Liver (tissue), 3 donors: Measurements from ENCODE around the gene KHK.

Experiments
- ATF3 ChIP-seq: IDR thresholded peaks from 2 replicates; pipeline ENCODE4 v1.6.1; 2016; ENCODE audit warnings: antibody characterized with exemption
- CTCF ChIP-seq: fragments of 150-350 bp; IDR thresholded peaks from 2 replicates; pipeline ENCODE4 v1.5.1; 2017; ENCODE audit warnings: improper control_type of control experiment, low read depth, low read length; ENCODE audit not compliant: missing input control
- FOXA1 ChIP-seq: IDR thresholded peaks from 2 replicates; pipeline ENCODE4 v1.6.1; 2016; ENCODE audit warnings: antibody characterized with exemption
- GABPA ChIP-seq, 2 donors: IDR thresholded peaks in 1 of 2; conservative IDR thresholded peaks in 1 of 2; 2 replicates each; pipeline ENCODE4 v1.6.1; 2016; ENCODE audit warnings: antibody characterized with exemption in 2 of 2, mild to moderate bottlenecking in 1 of 2, moderate library complexity in 1 of 2
- HNF4G ChIP-seq: IDR thresholded peaks from 2 replicates; pipeline ENCODE4 v1.6.1; 2016; ENCODE audit warnings: antibody characterized with exemption
- JUND ChIP-seq, 2 donors: IDR thresholded peaks; 2 replicates each; pipeline ENCODE4 v1.6.1; 2016; ENCODE audit warnings: antibody characterized with exemption in 2 of 2
- MAX ChIP-seq: IDR thresholded peaks from 2 replicates; pipeline ENCODE4 v1.6.1; 2016; ENCODE audit warnings: antibody characterized with exemption
- RAD21 ChIP-seq, 2 donors: IDR thresholded peaks; 2 replicates each; pipeline ENCODE4 v1.6.1; 2016; ENCODE audit warnings: antibody characterized with exemption in 2 of 2, mild to moderate bottlenecking in 2 of 2
- REST ChIP-seq: IDR thresholded peaks from 2 replicates; pipeline ENCODE4 v1.6.1; 2016; ENCODE audit warnings: antibody characterized with exemption, mild to moderate bottlenecking
- RXRA ChIP-seq, 2 donors: IDR thresholded peaks; 2 replicates each; pipeline ENCODE4 v1.6.1; 2017 to 2018; ENCODE audit warnings: antibody characterized with exemption in 2 of 2, mild to moderate bottlenecking in 1 of 2
- SP1 ChIP-seq: IDR thresholded peaks from 2 replicates; pipeline ENCODE4 v1.6.1; 2018; ENCODE audit warnings: antibody characterized with exemption, mild to moderate bottlenecking
- TAF1 ChIP-seq: conservative IDR thresholded peaks from 2 replicates; pipeline ENCODE4 v1.6.1; 2016; ENCODE audit warnings: antibody characterized with exemption, mild to moderate bottlenecking
- YY1 ChIP-seq: IDR thresholded peaks from 2 replicates; pipeline ENCODE4 v1.6.1; 2016; ENCODE audit warnings: antibody characterized with exemption, mild to moderate bottlenecking
- donor health status: healthy.
- donor health status: healthy.

GRCh38 chr2:27080140-27080469 is 6.5 kb upstream of the KHK start:
- no peak for TF ChIP-seq CTCF
- no peak for TF ChIP-seq FOXA1
- TF ChIP-seq REST: no peak
- TF ChIP-seq YY1: no peak
- no peak for TF ChIP-seq SP1
- TF ChIP-seq TAF1: no peak
- TF ChIP-seq RAD21 (IDR thresholded peaks at IDR 0.05): no peak
- no peak for TF ChIP-seq JUND (IDR thresholded peaks at IDR 0.05)
- no peak for TF ChIP-seq MAX
- no peak for TF ChIP-seq ATF3
- no peak for TF ChIP-seq HNF4G
- no peak for TF ChIP-seq GABPA (IDR thresholded peaks at IDR 0.05 in 1 of 2, conservative IDR thresholded peaks at IDR 0.05 in 1 of 2)
- no peak for TF ChIP-seq RXRA (IDR thresholded peaks at IDR 0.05)
